B cell (primary cell): ENCODE results near the gene FXR2. TPM values are rescaled to one million over a fixed set of nuclear protein-coding genes. Genes with fewer than 3 reads are reported as not detected.

ENCODE experiments used
- ATAC-seq: fragments of 200-7000 bp; cut with Tn5 transposase; one replicate; pipeline ENCODE4 v1.10.0; 2021; ENCODE audit warnings: low read depth, mild to moderate bottlenecking, moderate number of reproducible peaks, moderate library complexity
- CTCF ChIA-PET: fragments of 350-600 bp; sonication (Branson Sonifier 250); formaldehyde crosslinking; loops from one replicate; lab custom pipeline; 2021; ENCODE audit warnings: antibody characterized with exemption, inconsistent platforms; lab: Charles Lee
- POLR2A ChIA-PET: fragments of 350-600 bp; sonication (Branson Sonifier 250); formaldehyde crosslinking; loops from one replicate; lab custom pipeline; 2021; ENCODE audit warnings: antibody characterized with exemption; lab: Charles Lee
- DNase-seq: peaks from one replicate; pipeline ENCODE4 v3.0.0; 2013
- H2AFZ ChIP-seq: 2 replicates; pipeline ENCODE4 v1.6.1; 2012; ENCODE audit warnings: mild to moderate bottlenecking, low read depth, low read length; ENCODE audit not compliant: insufficient read depth, poor library complexity, severe bottlenecking
- H3K27ac ChIP-seq, 2 donors: 1 replicate in 1 of 2; 2 replicates in 1 of 2; pipeline ENCODE4 v1.5.1; 2012 to 2013; ENCODE audit warnings: low read length in 2 of 2, mild to moderate bottlenecking in 2 of 2, moderate library complexity in 1 of 2
- H3K27me3 ChIP-seq, 4 experiments: fragments of 200-600 bp in 1 of 4; sonication (generic) in 1 of 4; replicated peaks in 1 of 4; 1 replicate in 2 of 4; 2 replicates in 2 of 4; pipeline versions ENCODE4 v1.6.1 to v1.7.0; 2013 to 2016; ENCODE audit warnings: low read length in 3 of 4, mild to moderate bottlenecking in 2 of 4, mixed read lengths in 1 of 4, moderate library complexity in 1 of 4; ENCODE audit not compliant: insufficient read depth in 4 of 4, control insufficient read depth in 3 of 4; ENCODE audit errors: control extremely low read depth in 1 of 4
- H3K36me3 ChIP-seq, 2 experiments: replicated peaks in 1 of 2; 1 replicate in 1 of 2; 2 replicates in 1 of 2; pipeline versions ENCODE4 v1.6.1 to v1.7.1; 2013; ENCODE audit warnings: low read length in 1 of 2; ENCODE audit not compliant: insufficient read depth in 2 of 2, control insufficient read depth in 1 of 2; ENCODE audit errors: control extremely low read depth in 1 of 2, extremely low read depth in 1 of 2
- H3K4me1 ChIP-seq, 2 donors: fragments of 200-600 bp in 1 of 2; sonication (generic) in 1 of 2; 1 replicate in 1 of 2; 2 replicates in 1 of 2; pipeline versions ENCODE4 v1.5.1 to v1.6.1; 2013 to 2017; ENCODE audit warnings: low read length in 2 of 2; ENCODE audit not compliant: control insufficient read depth in 2 of 2, insufficient read depth in 2 of 2
- H3K4me2 ChIP-seq: replicated peaks from 2 replicates; pipeline ENCODE3; 2012; ENCODE audit warnings: mild to moderate bottlenecking, low read depth, low read length; ENCODE audit not compliant: poor library complexity, severe bottlenecking
- H3K4me3 ChIP-seq, 5 experiments: fragments of 200-600 bp in 1 of 5; sonication (generic) in 1 of 5; 1 replicate in 3 of 5; 2 replicates in 2 of 5; pipeline versions ENCODE4 v1.5.1 to v1.7.0; 2011 to 2016; ENCODE audit warnings: low read length in 4 of 5, mild to moderate bottlenecking in 4 of 5, low read depth in 2 of 5, control low read depth in 1 of 5, moderate library complexity in 1 of 5; ENCODE audit not compliant: insufficient read depth in 1 of 5; ENCODE audit errors: control extremely low read depth in 1 of 5, extremely low read depth in 1 of 5
- H3K79me2 ChIP-seq: fragments of 200-600 bp; sonication (generic); one replicate; pipeline ENCODE4 v1.6.0; 2016; ENCODE audit warnings: low read length; ENCODE audit not compliant: control insufficient read depth, insufficient read depth
- H3K9ac ChIP-seq: fragments of 200-600 bp; sonication (generic); 2 replicates; pipeline ENCODE4 v1.6.1; 2017; ENCODE audit warnings: mild to moderate bottlenecking, low read length, moderate library complexity
- H3K9me3 ChIP-seq, 3 donors: one replicate each; pipeline versions ENCODE4 v1.6.1 to v1.7.1; 2013; ENCODE audit warnings: low read length in 2 of 3; ENCODE audit not compliant: control insufficient read depth in 2 of 3, insufficient read depth in 1 of 3; ENCODE audit errors: control extremely low read depth in 1 of 3
- H4K20me1 ChIP-seq: 2 replicates; pipeline ENCODE4 v1.6.0; 2012; ENCODE audit warnings: mild to moderate bottlenecking, low read length; ENCODE audit not compliant: insufficient read depth, control insufficient read depth, poor library complexity, severe bottlenecking
- H3K27ac Mint-ChIP-seq: one replicate; pipeline ENCODE4 v1.8.0; 2021; ENCODE audit warnings: mixed read lengths
- H3K27me3 Mint-ChIP-seq: one replicate; pipeline ENCODE4 v1.8.0; 2021; ENCODE audit warnings: mixed read lengths
- H3K4me1 Mint-ChIP-seq: one replicate; pipeline ENCODE4 v1.8.0; 2021; ENCODE audit warnings: mixed read lengths
- H3K4me3 Mint-ChIP-seq: one replicate; pipeline ENCODE4 v1.8.0; 2021; ENCODE audit warnings: mixed read lengths
- H3K9me3 Mint-ChIP-seq: one replicate; pipeline ENCODE4 v1.8.0; 2022; ENCODE audit warnings: mixed read lengths; ENCODE audit not compliant: insufficient read depth
- CTCF ChIP-seq: fragments of 200-600 bp; IDR thresholded peaks from one replicate; pipeline ENCODE4 v1.8.0; 2022; ENCODE audit warnings: antibody characterized with exemption, mild to moderate bottlenecking
- EZH2 ChIP-seq: IDR thresholded peaks from 2 replicates; pipeline ENCODE4 v1.6.1; 2012; ENCODE audit warnings: borderline replicate concordance, low read depth, mild to moderate bottlenecking, moderate library complexity, low read length; ENCODE audit not compliant: insufficient read depth, poor library complexity, severe bottlenecking
- WGBS: methylation state at CpG from one replicate; pipeline ENCODE4 v1.1.5; 2013; ENCODE audit warnings: missing lambda C conversion rate; ENCODE audit not compliant: insufficient coverage; 5-methylcytosine and 5-hydroxymethylcytosine counted together
- intact Hi-C: fragments of 100-400 bp; cut with micrococcal nuclease; formaldehyde crosslinking; loops from one replicate; pipeline ENCODE4 v1.10.0; 2022
- polyA plus RNA-seq: library from polyadenylated mRNA; depleted of rRNA; stranded (reverse); fragments of >200 nt; gene quantifications from 2 replicates; pipeline ENCODE4 v1.2.3, GENCODE V29; 2012
- total RNA-seq, 2 donors: library from RNA; stranded (reverse); fragments of 120-200 nt in 1 of 2; gene quantifications; 1 replicate in 1 of 2; 2 replicates in 1 of 2; pipeline versions ENCODE4 v1.2.3 to v1.2.4, GENCODE V29; 2013 to 2022

The FXR2 gene
- total and polyA plus RNA-seq, 2 donors (not counting 1 experiment from before 2014, with no cell fraction given) = 37.2 to 45.8 TPM

- Histone ChIP-seq H3K27ac (peak overlapping the region in 1 of 2 donors; percentile 95), H3K79me2 (peaks cover 48% of the 10 kb centered on the region), H3K9ac (peak overlapping the region; percentile 85), H3K36me3 (peaks cover 4 to 32% of the 10 kb centered on the region in 2 experiments), H3K27me3 (no peaks in the 10 kb centered on the region), H3K4me2 (peak overlapping the region; percentile 78), H3K9me3 (no peaks in the 10 kb centered on the region), H3K4me3 (peak overlapping the region in 4 of 5 experiments; percentile 77 to 90 (median 82)), H2AFZ (peak overlapping the region; percentile 86), H4K20me1 (peaks cover 13% of the 10 kb centered on the region), H3K4me1 (peaks cover 48 to 72% of the 10 kb centered on the region in 2 donors)
- DNase-seq (peak; percentile 18), ATAC-seq (no peak)
- ChIA-PET CTCF (interaction anchor here (1.2 to 4.5 kb wide), 4 partner anchors 9 to 104 kb away, joined by 3 to 50 read pairs (median 23); partner anchors contain the start of genes SENP3, TNFSF13, TP53 and WRAP53), POLR2A (interaction anchor here (0.6 to 2.4 kb wide), 8 partner anchors 8 to 274 kb away, joined by 3 to 25 read pairs (median 6); partner anchors contain the start of genes SAT2, TP53 and WRAP53)
- TF ChIP-seq EZH2 = no peak
- no peak for TF ChIP-seq CTCF
- 85% methylated on average over 35 of the region's 36 CpGs for WGBS
- Mint-ChIP-seq H3K4me1 (peaks cover 65% of the 10 kb centered on the region), H3K27me3 (no peaks in the 10 kb centered on the region), H3K27ac (peak overlapping the region; percentile 100), H3K9me3 (no peaks in the 10 kb centered on the region), H3K4me3 (peak overlapping the region; percentile 100)
- intact Hi-C loops = loop anchor here (1.0 to 10.0 kb wide), 3 partner anchors 10 to 538 kb away; partner anchors contain the start of genes SENP3 and SLC16A11
These were observed 32.1 kb downstream of the FXR2 start for GRCh38 chr17:7582396-7583252.
